Left lung (tissue), 10 donors: Measurements from ENCODE around the gene SOWAHA. TPM values are rescaled to one million over a fixed set of nuclear protein-coding genes. Genes with fewer than 3 reads are reported as not detected.

Source experiments
- ATAC-seq: fragments of 200-7000 bp; cut with Tn5 transposase; one replicate; pipeline ENCODE4 v1.9.1; 2020; ENCODE audit warnings: moderate library complexity
- DNase-seq, 4 donors: peaks; one replicate each; pipeline ENCODE4 v3.0.0-alpha.2; 2013 to 2020
- H3K27ac ChIP-seq, 2 donors: fragments of 200-600 bp; sonication (generic) in 1 of 2; one replicate each; pipeline versions ENCODE4 v1.5.0 to v1.8.0; 2020 to 2021
- H3K27me3 ChIP-seq, 2 donors: fragments of 200-600 bp; sonication (generic) in 1 of 2; one replicate each; pipeline versions ENCODE4 v1.5.0 to v1.8.0; 2020 to 2021
- H3K36me3 ChIP-seq, 2 donors: fragments of 200-600 bp; sonication (generic) in 1 of 2; one replicate each; pipeline versions ENCODE4 v1.5.0 to v1.8.0; 2020 to 2021
- H3K4me1 ChIP-seq, 2 donors: fragments of 200-600 bp; one replicate each; pipeline ENCODE4 v1.8.0; 2021
- H3K4me3 ChIP-seq, 2 donors: fragments of 200-600 bp; sonication (generic) in 1 of 2; one replicate each; pipeline versions ENCODE4 v1.5.0 to v1.8.0; 2020 to 2021; ENCODE audit warnings: mild to moderate bottlenecking in 1 of 2
- H3K9me3 ChIP-seq, 2 donors: fragments of 200-600 bp; sonication (generic) in 1 of 2; one replicate each; pipeline versions ENCODE4 v1.5.0 to v1.8.0; 2020 to 2021
- intact Hi-C, 2 donors: fragments of 100-400 bp; cut with DNase I; formaldehyde crosslinking; loops; one replicate each; pipeline versions ENCODE4 v1.11.2 to v1.14.2; 2022
- polyA plus RNA-seq, 6 donors: library from polyadenylated mRNA; unstranded; fragments of 120-200 nt; gene quantifications; one replicate each; pipeline ENCODE4 v1.2.1, GENCODE V29; 2013; ENCODE audit not compliant: insufficient read length in 6 of 6
- total RNA-seq, 2 donors: library from RNA; stranded (reverse); fragmentation: NEBNext Ultra II Directional; extraction: Animal tissue kit (Norgen Biotek cat#: 25700); gene quantifications; one replicate each; pipeline ENCODE4 v1.2.1, GENCODE V29; 2021
- TF ChIP-seq, protein P1 (sequence below), 2 donors: fragments of 200-600 bp; sonication (generic) in 1 of 2; IDR thresholded peaks; one replicate each; pipeline versions ENCODE4 v1.5.0 to v1.8.0; 2021; ENCODE audit warnings: antibody characterized with exemption in 2 of 2
- donor health status: DM: no; HTN: yes; CAD: no.
- donor health status: DM: no; HTN: no; CAD: no.

SOWAHA gene
- total and polyA plus RNA-seq, 8 donors, result 0.07 to 0.16 TPM; not detected in 6

GRCh38 chr5:132778129-132778528 lies 35.0 kb upstream of the SOWAHA start:
- Histone ChIP-seq H3K27me3 (peaks cover 0 to 63% of the 10 kb centered on the region in 2 donors), H3K36me3 (no peaks in the 10 kb centered on the region), H3K9me3 (no peaks in the 10 kb centered on the region), H3K4me1 (peaks cover 14 to 35% of the 10 kb centered on the region in 2 donors), H3K27ac (no peak overlapping the region), H3K4me3 (peak overlapping the region; percentile 71 to 80)
- intact Hi-C loops, result no loop called here
- TF ChIP-seq, protein P1, sequence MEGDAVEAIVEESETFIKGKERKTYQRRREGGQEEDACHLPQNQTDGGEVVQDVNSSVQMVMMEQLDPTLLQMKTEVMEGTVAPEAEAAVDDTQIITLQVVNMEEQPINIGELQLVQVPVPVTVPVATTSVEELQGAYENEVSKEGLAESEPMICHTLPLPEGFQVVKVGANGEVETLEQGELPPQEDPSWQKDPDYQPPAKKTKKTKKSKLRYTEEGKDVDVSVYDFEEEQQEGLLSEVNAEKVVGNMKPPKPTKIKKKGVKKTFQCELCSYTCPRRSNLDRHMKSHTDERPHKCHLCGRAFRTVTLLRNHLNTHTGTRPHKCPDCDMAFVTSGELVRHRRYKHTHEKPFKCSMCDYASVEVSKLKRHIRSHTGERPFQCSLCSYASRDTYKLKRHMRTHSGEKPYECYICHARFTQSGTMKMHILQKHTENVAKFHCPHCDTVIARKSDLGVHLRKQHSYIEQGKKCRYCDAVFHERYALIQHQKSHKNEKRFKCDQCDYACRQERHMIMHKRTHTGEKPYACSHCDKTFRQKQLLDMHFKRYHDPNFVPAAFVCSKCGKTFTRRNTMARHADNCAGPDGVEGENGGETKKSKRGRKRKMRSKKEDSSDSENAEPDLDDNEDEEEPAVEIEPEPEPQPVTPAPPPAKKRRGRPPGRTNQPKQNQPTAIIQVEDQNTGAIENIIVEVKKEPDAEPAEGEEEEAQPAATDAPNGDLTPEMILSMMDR (IDR thresholded peaks at IDR 0.05), result no peak
- DNase-seq, result no peak
- no peak for ATAC-seq

DNA sequence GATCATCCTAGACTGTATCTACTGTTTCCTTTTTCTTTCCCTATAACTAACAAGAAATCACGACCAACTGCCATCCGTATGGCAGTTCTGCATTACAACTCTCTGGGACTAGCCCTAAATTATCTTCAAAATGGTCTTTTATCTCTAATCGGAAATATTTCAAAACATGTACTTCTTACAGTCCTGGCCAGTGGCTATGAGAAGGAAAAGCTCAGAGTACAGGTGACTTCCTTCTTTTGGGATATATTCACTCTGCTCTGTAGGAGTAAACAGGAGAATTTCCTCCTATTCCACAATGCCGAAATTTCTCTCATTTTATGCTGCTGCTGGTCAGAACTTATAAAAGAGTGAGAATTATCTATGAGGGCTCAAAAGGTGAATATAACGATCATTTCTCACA lies 34.2 kb upstream of the SOWAHA start:
- TF ChIP-seq, protein P1 (IDR thresholded peaks at IDR 0.05), result no peak

GRCh38 chr5:132779961-132780360 lies 33.1 kb upstream of the SOWAHA start:
- no peak for ATAC-seq
- no peaks in the 10 kb centered on the region for H3K9me3 ChIP-seq
- no peaks in the 10 kb centered on the region for H3K36me3 ChIP-seq
- TF ChIP-seq, protein P1 (IDR thresholded peaks at IDR 0.05), result no peak
- H3K27ac ChIP-seq, result no peak overlapping the region
- intact Hi-C loops, result no loop called here
- H3K4me1 ChIP-seq, result peaks cover 9 to 33% of the 10 kb centered on the region in 2 donors
- peaks cover 0 to 67% of the 10 kb centered on the region in 2 donors for H3K27me3 ChIP-seq
- H3K4me3 ChIP-seq, result no peak overlapping the region
- DNase-seq, result no peak

More for the DNA sequence above, 34.2 kb upstream of the SOWAHA start:
- no peak for DNase-seq
- Histone ChIP-seq H3K27me3 (peaks cover 0 to 70% of the 10 kb centered on the region in 2 donors), H3K27ac (no peak overlapping the region), H3K4me1 (peaks cover 14 to 35% of the 10 kb centered on the region in 2 donors), H3K9me3 (no peaks in the 10 kb centered on the region), H3K36me3 (no peaks in the 10 kb centered on the region), H3K4me3 (no peak overlapping the region)
- no peak for ATAC-seq
- intact Hi-C loops, result no loop called here

GRCh38 chr5:132780577-132780976 lies 32.5 kb upstream of the SOWAHA start:
- Histone ChIP-seq H3K27ac (no peak overlapping the region), H3K4me3 (no peak overlapping the region), H3K27me3 (peaks cover 0 to 61% of the 10 kb centered on the region in 2 donors), H3K36me3 (no peaks in the 10 kb centered on the region), H3K4me1 (peaks cover 3 to 27% of the 10 kb centered on the region in 2 donors), H3K9me3 (no peaks in the 10 kb centered on the region)
- ATAC-seq, result no peak
- intact Hi-C loops, result no loop called here
- DNase-seq, result no peak
- TF ChIP-seq, protein P1 (IDR thresholded peaks at IDR 0.05), result no peak

DNA sequence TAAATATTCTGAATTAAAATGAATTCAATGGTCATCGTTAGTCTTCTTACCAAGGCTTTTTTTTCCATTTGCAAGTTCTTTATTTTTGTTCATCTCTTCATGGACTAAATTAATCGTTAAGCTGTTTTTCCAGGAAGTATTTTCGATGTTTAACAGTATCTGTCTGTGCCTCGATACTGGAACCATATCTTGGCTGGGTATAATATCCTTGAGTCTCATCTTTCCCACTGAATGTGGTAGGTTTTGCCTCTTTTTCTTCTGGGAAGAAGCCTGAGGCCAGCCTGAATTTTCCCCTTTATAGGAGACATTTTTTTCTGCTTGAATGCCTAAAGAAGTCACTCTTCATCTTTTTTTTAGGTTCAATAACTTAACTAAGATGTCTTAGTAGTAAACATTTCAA lies 32.1 kb upstream of the SOWAHA start:
- H3K36me3 ChIP-seq, result no peaks in the 10 kb centered on the region
- intact Hi-C loops, result no loop called here
- no peak overlapping the region for H3K4me3 ChIP-seq
- TF ChIP-seq, protein P1 (IDR thresholded peaks at IDR 0.05), result no peak
- no peak overlapping the region for H3K27ac ChIP-seq
- no peak for ATAC-seq
- H3K27me3 ChIP-seq, result peaks cover 0 to 57% of the 10 kb centered on the region in 2 donors
- H3K4me1 ChIP-seq, result peaks cover 0 to 23% of the 10 kb centered on the region in 2 donors
- DNase-seq, result no peak
- H3K9me3 ChIP-seq, result no peaks in the 10 kb centered on the region
